ENCODE measurements around the gene IGSF8.
"Not testable (repeated sequence)": the region's sequence is repeated elsewhere in the genome, so short reads cannot be mapped to it uniquely, and the experiment has no call there.

IGSF8 gene

DNA sequence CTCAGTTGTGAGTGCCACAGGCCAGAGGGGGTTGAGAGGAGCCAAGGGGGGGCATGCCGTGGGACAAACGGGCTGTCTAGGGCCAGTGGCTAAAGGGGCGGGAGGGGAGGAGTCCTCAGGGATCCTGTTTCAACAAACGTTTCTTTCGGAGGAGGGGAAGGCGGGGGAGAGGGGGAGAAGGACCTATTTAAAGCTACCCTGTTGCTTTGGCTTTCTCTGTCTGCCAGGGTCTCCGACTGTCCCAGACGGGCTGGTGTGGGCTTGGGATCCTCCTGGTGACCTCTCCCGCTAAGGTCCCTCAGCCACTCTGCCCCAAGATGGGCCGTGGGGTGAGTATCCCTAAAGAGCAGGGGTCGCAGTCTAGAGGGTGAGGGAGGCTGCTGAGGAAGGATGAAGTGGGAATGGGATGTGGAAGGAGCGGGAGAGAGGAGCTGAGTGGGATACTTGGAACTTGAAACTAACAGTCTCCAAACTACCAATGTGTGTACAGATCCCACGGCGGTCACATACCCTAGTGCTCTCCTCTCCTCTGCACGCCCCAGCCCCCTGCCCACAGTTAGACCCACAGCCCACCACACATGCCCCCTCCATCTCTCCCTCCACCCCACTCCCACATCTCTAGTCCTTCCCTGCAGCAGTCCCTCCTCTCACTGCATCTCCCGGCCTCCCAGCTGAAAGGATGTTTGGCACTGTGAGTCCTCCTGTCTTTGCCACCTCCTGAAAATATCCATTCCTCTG lies 17.3 kb upstream of the IGSF8 start, which contains the start of gene ATP1A2:
TSS of gene ATP1A2 (plus strand) at position 215 of the 738 bp plus-strand sequence. CDS start at position 318, 103 bp downstream.
- in situ Hi-C loops (cut with HindIII; ENCODE audit: low pct_ligation_motif_present, low sequenced_read_pairs): no loop called here
- peaks cover 38% of the 10 kb centered on the region for H3K27me3 ChIP-seq (replicated peaks)
- no peak within 1 kb of the TSS for H3K27ac ChIP-seq
- DNase-seq: no peak
- no peaks in the 10 kb centered on the region for H3K36me3 ChIP-seq (replicated peaks)
- TF ChIP-seq, protein P1, sequence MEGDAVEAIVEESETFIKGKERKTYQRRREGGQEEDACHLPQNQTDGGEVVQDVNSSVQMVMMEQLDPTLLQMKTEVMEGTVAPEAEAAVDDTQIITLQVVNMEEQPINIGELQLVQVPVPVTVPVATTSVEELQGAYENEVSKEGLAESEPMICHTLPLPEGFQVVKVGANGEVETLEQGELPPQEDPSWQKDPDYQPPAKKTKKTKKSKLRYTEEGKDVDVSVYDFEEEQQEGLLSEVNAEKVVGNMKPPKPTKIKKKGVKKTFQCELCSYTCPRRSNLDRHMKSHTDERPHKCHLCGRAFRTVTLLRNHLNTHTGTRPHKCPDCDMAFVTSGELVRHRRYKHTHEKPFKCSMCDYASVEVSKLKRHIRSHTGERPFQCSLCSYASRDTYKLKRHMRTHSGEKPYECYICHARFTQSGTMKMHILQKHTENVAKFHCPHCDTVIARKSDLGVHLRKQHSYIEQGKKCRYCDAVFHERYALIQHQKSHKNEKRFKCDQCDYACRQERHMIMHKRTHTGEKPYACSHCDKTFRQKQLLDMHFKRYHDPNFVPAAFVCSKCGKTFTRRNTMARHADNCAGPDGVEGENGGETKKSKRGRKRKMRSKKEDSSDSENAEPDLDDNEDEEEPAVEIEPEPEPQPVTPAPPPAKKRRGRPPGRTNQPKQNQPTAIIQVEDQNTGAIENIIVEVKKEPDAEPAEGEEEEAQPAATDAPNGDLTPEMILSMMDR (IDR thresholded peaks at IDR 0.05; ENCODE audit: low read depth, low read length, missing control alignments): no peak
- H3K4me3 ChIP-seq (ENCODE audit: low read depth, low read length): no peak within 1 kb of the TSS

- H3K27me3 ChIP-seq (replicated peaks): peaks cover 47% of the 10 kb centered on the region
- H3K36me3 ChIP-seq (replicated peaks): no peaks in the 10 kb centered on the region
- TF ChIP-seq, protein P1 (IDR thresholded peaks at IDR 0.05; ENCODE audit: low read depth, low read length, missing control alignments): no peak
- in situ Hi-C loops (cut with HindIII; ENCODE audit: low pct_ligation_motif_present, low sequenced_read_pairs): no loop called here
- H3K4me3 ChIP-seq (ENCODE audit: low read depth, low read length): no peak overlapping the region
- H3K27ac ChIP-seq: no peak overlapping the region
- DNase-seq: no peak
These were observed 15.7 kb upstream of the IGSF8 start for GRCh38 chr1:160114085-160114484.

GRCh38 chr1:160113407-160113806 lies 15.0 kb upstream of the IGSF8 start:
- H3K27me3 ChIP-seq (replicated peaks): peaks cover 48% of the 10 kb centered on the region
- H3K27ac ChIP-seq: no peak overlapping the region
- in situ Hi-C loops (cut with HindIII; ENCODE audit: low pct_ligation_motif_present, low sequenced_read_pairs): no loop called here

GRCh38 chr1:160112357-160112756 lies 13.9 kb upstream of the IGSF8 start:
- peaks cover 46% of the 10 kb centered on the region for H3K27me3 ChIP-seq (replicated peaks)
- DNase-seq: no peak
- no peaks in the 10 kb centered on the region for H3K36me3 ChIP-seq (replicated peaks)
- in situ Hi-C loops (cut with HindIII; ENCODE audit: low pct_ligation_motif_present, low sequenced_read_pairs): no loop called here
- H3K4me3 ChIP-seq (ENCODE audit: low read depth, low read length): no peak overlapping the region
- no peak overlapping the region for H3K27ac ChIP-seq
- TF ChIP-seq, protein P1 (IDR thresholded peaks at IDR 0.05; ENCODE audit: low read depth, low read length, missing control alignments): no peak

More at GRCh38 chr1:160113407-160113806, 15.0 kb upstream of the IGSF8 start:
- TF ChIP-seq, protein P1 (IDR thresholded peaks at IDR 0.05; ENCODE audit: low read depth, low read length, missing control alignments): peak; percentile 34
- no peak for DNase-seq
- Histone ChIP-seq H3K36me3 (replicated peaks) (no peaks in the 10 kb centered on the region), H3K4me3 (ENCODE audit: low read depth, low read length) (no peak overlapping the region)

DNA sequence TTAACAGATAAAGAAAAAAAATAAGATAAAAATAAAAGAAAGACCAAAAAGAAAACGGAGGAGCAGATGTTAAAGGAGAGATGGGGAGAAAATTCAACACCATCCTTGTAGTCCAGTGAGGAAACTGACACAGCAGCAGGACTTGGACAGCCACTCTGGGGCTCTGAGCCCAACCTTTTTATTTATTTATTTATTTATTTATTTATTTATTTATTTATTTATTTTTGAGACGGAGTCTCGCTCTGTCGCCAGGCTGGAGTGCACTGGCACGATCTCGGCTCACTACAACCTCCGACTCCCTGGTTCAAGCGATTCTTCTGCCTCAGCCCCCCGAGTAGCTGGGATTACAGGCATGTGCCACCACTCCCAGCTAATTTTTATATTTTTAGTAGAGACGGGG lies 13.0 kb upstream of the IGSF8 start:
- DNase-seq; H3K27ac ChIP-seq; H3K4me3 ChIP-seq (ENCODE audit: low read depth, low read length); in situ Hi-C loops (cut with HindIII; ENCODE audit: low pct_ligation_motif_present, low sequenced_read_pairs); H3K36me3 ChIP-seq (replicated peaks): not testable (repeated sequence)
- peaks cover 38% of the 10 kb centered on the region for H3K27me3 ChIP-seq (replicated peaks)

- TF ChIP-seq, protein P1 (IDR thresholded peaks at IDR 0.05; ENCODE audit: low read depth, low read length, missing control alignments): no peak
- peaks cover 23% of the 10 kb centered on the region for H3K27me3 ChIP-seq (replicated peaks)
- in situ Hi-C loops (cut with HindIII; ENCODE audit: low pct_ligation_motif_present, low sequenced_read_pairs): no loop called here
- no peaks in the 10 kb centered on the region for H3K36me3 ChIP-seq (replicated peaks)
- no peak overlapping the region for H3K4me3 ChIP-seq (ENCODE audit: low read depth, low read length)
- H3K27ac ChIP-seq: no peak overlapping the region
- DNase-seq: no peak
These were observed 11.3 kb upstream of the IGSF8 start for GRCh38 chr1:160109686-160110085.

All from brain microvascular endothelial cell (primary cell).